Coronary artery (tissue), 2 donors: ENCODE data around the gene DYRK1A.
"Not testable (repeated sequence)": the region's sequence is repeated elsewhere in the genome, so short reads cannot be mapped to it uniquely, and the experiment has no call there.

ENCODE experiments used
- DNase-seq: peaks from one replicate; pipeline ENCODE4 v3.0.0-alpha.2; 2017; ENCODE audit warnings: low spot score
- H3K27ac ChIP-seq, 2 donors: fragments of 200-600 bp; sonication (generic); one replicate each; pipeline ENCODE4 v1.5.1; 2016 to 2019
- H3K4me3 ChIP-seq: fragments of 200-600 bp; sonication (generic); 2 replicates; pipeline ENCODE4 v1.5.1; 2016; ENCODE audit warnings: mild to moderate bottlenecking, moderate library complexity
- CTCF ChIP-seq: fragments of 200-600 bp; sonication (generic); IDR thresholded peaks from one replicate; pipeline ENCODE4 v1.5.1; 2019; ENCODE audit warnings: antibody characterized with exemption

DYRK1A gene

GRCh38 chr21:37366482-37367316, at the start of gene DYRK1A:
Gene DYRK1A (plus strand): TSS chr21:37366773. CDS start chr21:37420375, 53,602 bp downstream.
- no peak for TF ChIP-seq CTCF
- peak; percentile 99 for DNase-seq
- peak within 1 kb of the TSS; percentile 99 to 100 for H3K27ac ChIP-seq
- H3K4me3 ChIP-seq: peak within 1 kb of the TSS; percentile 99

- Histone ChIP-seq H3K4me3 (no peak overlapping the region), H3K27ac (no peak overlapping the region)
- DNase-seq: no peak
- no peak for TF ChIP-seq CTCF
These were observed 47.0 kb upstream of the DYRK1A start for GRCh38 chr21:37319551-37319950.

GRCh38 chr21:37322084-37322483, 44.5 kb upstream of the DYRK1A start:
- Histone ChIP-seq H3K4me3 (no peak overlapping the region), H3K27ac (no peak overlapping the region)
- DNase-seq: no peak
- no peak for TF ChIP-seq CTCF

GRCh38 chr21:37324558-37324957, 42.0 kb upstream of the DYRK1A start:
- no peak for TF ChIP-seq CTCF
- no peak for DNase-seq
- H3K4me3 ChIP-seq: no peak overlapping the region
- H3K27ac ChIP-seq: no peak overlapping the region

- DNase-seq, H3K27ac ChIP-seq, H3K4me3 ChIP-seq: not testable (repeated sequence)
These were observed 38.4 kb upstream of the DYRK1A start for GRCh38 chr21:37328147-37328546.

- no peak for DNase-seq
- TF ChIP-seq CTCF: no peak
- no peak overlapping the region for H3K27ac ChIP-seq
These were observed 35.2 kb upstream of the DYRK1A start for GRCh38 chr21:37331411-37331810.

GRCh38 chr21:37335053-37335452, 31.5 kb upstream of the DYRK1A start:
- TF ChIP-seq CTCF: no peak
- no peak for DNase-seq
- Histone ChIP-seq H3K4me3 (no peak overlapping the region), H3K27ac (no peak overlapping the region)

More at GRCh38 chr21:37331411-37331810, 35.2 kb upstream of the DYRK1A start:
- H3K4me3 ChIP-seq: no peak overlapping the region
